Activated T-helper 2 cell treated with anti-CD3 and anti-CD28 coated beads, Interferon-gamma antibody, Interleukin-2, Interleukin-4, amounts not matched to agents 10 μg/mL and 5 μg/mL and 100 μg/mL, durations not matched to agents 14 hours and 24 hours and 36 hours (primary cell): ENCODE results near the gene PRLH. TPM values are rescaled to one million over a fixed set of nuclear protein-coding genes. Genes with fewer than 3 reads are reported as not detected.
"Not testable (repeated sequence)": the region's sequence is repeated elsewhere in the genome, so short reads cannot be mapped to it uniquely, and the experiment has no call there.

Source experiments
- DNase-seq: peaks from one replicate; pipeline ENCODE4 v3.0.0; 2021; ENCODE audit warnings: low spot score
- H3K27ac Mint-ChIP-seq: one replicate; pipeline ENCODE4 v1.8.0; 2021; ENCODE audit warnings: mixed read lengths
- H3K27me3 Mint-ChIP-seq: one replicate; pipeline ENCODE4 v1.8.0; 2021; ENCODE audit warnings: low read depth, mixed read lengths
- H3K36me3 Mint-ChIP-seq: one replicate; pipeline ENCODE4 v1.8.0; 2021; ENCODE audit warnings: low read depth, mixed read lengths
- H3K4me1 Mint-ChIP-seq: one replicate; pipeline ENCODE4 v1.8.0; 2021; ENCODE audit warnings: low read depth, mixed read lengths
- H3K4me3 Mint-ChIP-seq: one replicate; pipeline ENCODE4 v1.8.0; 2021; ENCODE audit warnings: low read depth, mild to moderate bottlenecking, moderate library complexity, mixed read lengths
- H3K9me3 Mint-ChIP-seq: one replicate; pipeline ENCODE4 v1.8.0; 2021; ENCODE audit warnings: mixed read lengths
- intact Hi-C: fragments of 100-400 bp; cut with micrococcal nuclease; formaldehyde crosslinking; loops from one replicate; pipeline ENCODE4 v1.15.1; 2023
- total RNA-seq: library from RNA; stranded (reverse); gene quantifications from 2 replicates; pipeline ENCODE4 v1.2.3, GENCODE V29; 2022

PRLH gene
- total RNA-seq, 1 donor from 2014 or later: not detected

DNA sequence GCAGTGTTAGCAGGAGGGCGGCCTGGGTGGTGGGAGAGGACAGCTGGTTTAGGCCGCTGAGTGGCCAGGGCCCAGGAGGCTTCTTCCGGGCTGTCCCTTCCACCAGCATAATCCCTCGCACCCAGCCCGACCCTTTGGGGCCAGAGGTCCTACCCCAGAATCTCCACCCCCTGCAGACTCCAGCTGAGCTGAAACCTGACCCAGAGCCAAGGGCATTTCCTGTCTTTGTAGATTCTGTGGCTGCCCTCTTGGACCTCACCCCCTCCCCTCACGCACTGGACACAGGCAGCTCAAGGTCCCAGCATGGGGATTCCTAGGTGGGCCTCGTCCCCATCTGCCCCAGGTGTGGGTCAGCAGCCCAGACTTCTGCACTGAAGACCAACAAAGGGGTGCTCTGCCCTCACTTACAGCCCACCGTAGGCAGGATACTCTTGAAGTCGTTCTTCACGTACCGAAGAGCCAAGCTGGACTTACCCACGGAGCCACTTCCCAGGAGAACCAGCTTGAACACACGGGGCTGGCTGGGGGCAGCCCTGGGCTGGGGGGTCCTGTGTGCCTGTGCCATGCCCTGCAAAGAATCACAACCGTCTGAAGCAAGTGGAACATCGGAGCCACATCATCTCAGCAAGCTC is 19.3 kb downstream of the PRLH start:
- peaks cover 20% of the 10 kb centered on the region for H3K27me3 Mint-ChIP-seq
- no peaks in the 10 kb centered on the region for H3K36me3 Mint-ChIP-seq
- no peak overlapping the region for H3K4me3 Mint-ChIP-seq
- H3K4me1 Mint-ChIP-seq: no peaks in the 10 kb centered on the region
- intact Hi-C loops: no loop called here
- no peaks in the 10 kb centered on the region for H3K9me3 Mint-ChIP-seq
- no peak for DNase-seq
- H3K27ac Mint-ChIP-seq: no peak overlapping the region

- Mint-ChIP-seq H3K9me3 (no peaks in the 10 kb centered on the region), H3K27ac (no peak overlapping the region), H3K36me3 (no peaks in the 10 kb centered on the region), H3K4me3 (no peak overlapping the region), H3K27me3 (peaks cover 20% of the 10 kb centered on the region), H3K4me1 (peaks cover 5% of the 10 kb centered on the region)
- no peak for DNase-seq
- intact Hi-C loops: no loop called here
Measured at GRCh38 chr2:237588044-237588696, 21.8 kb downstream of the PRLH start.

DNA sequence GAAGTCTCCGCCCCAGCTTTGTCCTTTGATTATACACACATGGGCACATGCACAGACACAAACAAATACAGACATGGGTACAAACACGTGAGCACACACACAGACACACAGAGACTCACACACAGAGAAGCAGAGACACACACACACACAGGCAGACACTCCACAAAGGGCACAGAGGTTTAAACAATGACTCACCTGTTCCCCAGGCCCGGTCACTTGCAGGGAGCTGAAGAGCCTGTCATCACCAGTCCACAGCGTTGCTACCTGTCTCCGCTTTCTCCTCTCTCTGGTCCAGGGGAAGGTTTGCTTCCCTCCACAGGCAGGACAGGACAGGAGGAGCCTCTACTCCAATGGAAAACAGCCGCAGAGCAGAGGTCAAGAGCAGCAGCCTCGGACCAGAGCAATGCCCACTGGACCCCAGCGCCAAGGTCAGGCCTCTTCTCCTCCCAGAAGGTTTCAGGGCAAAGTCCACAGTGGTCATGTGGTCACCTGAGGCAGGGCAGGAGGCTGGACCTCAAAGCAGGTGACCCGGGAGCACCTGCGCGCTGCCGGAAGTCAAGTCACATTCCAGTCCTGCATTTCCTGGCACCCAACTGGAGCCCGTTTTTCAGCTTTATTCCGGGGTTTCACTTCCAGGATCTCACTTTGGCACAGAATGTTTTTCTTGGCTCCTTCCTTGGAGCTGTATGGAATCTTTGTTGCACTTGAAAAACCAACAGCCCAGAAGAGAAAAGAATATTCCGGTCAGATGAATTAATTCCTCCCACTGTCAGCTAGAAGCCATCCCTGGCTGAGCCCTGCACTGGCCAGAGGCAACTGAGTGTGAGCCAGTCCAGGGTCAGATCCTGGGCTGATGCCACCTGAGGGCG is 24.1 kb downstream of the PRLH start, which contains the start of gene RAB17:
TSS of gene RAB17 (minus strand) at position 463 of the 869 bp plus-strand sequence. CDS start 4,580 bp downstream, outside the sequence.
- no peak for DNase-seq
- intact Hi-C loops: no loop called here
- no peak within 1 kb of the TSS for H3K4me3 Mint-ChIP-seq
- no peaks in the 10 kb centered on the region for H3K36me3 Mint-ChIP-seq
- peaks cover 5% of the 10 kb centered on the region for H3K4me1 Mint-ChIP-seq
- no peak within 1 kb of the TSS for H3K27ac Mint-ChIP-seq
- no peaks in the 10 kb centered on the region for H3K9me3 Mint-ChIP-seq
- H3K27me3 Mint-ChIP-seq: peaks cover 20% of the 10 kb centered on the region

DNA sequence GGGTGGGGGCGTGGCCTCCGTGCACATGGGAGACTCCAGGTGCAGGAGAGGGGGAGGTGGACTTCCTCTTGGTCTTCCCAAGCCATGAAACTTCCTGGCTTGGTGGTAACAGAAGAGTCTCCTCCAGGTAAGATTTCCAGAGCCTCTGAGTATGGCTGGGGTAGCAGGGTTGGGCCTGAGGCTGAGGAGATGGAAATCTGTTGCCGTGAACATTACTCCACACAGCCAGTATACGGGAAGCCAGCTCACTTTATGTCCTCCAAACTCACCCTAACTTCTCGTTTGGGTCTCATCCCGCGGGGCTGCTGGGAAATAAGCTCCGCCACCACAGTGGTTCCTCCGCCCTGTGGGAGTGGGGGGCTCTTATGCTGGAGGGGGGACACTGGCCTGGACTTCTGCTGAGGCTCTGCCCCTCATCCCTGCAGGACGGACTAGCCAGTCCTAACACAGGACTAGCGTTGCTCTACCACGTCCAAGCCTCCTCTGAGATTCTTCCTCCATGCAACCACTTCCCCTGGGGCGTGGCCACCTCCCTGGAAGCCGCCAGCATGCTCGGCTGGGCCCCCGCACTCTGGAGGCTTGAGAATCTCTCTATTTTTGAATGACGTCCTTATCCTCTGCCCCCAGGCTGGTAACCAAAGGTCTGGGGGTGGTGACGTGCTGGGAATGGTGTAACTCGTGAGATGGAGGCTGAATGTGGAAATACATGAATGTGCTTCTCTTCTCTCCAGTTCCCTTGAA is 24.9 kb downstream of the PRLH start:
- DNase-seq: no peak
- Mint-ChIP-seq H3K27me3 (peaks cover 20% of the 10 kb centered on the region), H3K9me3 (no peaks in the 10 kb centered on the region), H3K36me3 (no peaks in the 10 kb centered on the region), H3K4me1 (peaks cover 5% of the 10 kb centered on the region), H3K4me3 (no peak overlapping the region), H3K27ac (no peak overlapping the region)
- intact Hi-C loops: no loop called here

- intact Hi-C loops: no loop called here
- H3K4me1 Mint-ChIP-seq: peaks cover 5% of the 10 kb centered on the region
- H3K27me3 Mint-ChIP-seq: peaks cover 10% of the 10 kb centered on the region
- no peak overlapping the region for H3K4me3 Mint-ChIP-seq
- no peaks in the 10 kb centered on the region for H3K36me3 Mint-ChIP-seq
- H3K27ac Mint-ChIP-seq: no peak overlapping the region
- no peak for DNase-seq
- H3K9me3 Mint-ChIP-seq: no peaks in the 10 kb centered on the region
Measured at GRCh38 chr2:237592425-237592980, 26.1 kb downstream of the PRLH start.

DNA sequence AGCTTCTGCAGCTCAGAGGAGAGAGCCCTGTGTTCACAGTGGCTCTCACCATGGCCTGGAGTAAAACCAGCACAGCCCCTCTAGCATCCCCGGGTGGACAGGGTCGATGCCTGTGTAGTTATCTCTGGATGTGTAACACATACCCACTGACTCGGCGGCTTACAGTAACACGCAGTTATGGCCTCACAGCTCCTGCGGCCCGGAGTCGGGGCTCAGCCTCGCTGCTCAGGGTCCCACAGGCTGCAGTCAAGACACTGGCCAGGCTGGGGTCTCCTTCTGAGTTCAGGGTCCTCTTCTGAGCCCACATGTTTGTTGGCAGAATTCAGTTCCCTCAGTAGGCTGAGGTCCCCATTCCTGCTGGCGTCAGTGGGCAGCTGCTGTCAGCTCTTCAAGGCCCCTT is 26.7 kb downstream of the PRLH start:
- H3K4me1 Mint-ChIP-seq: peaks cover 5% of the 10 kb centered on the region
- H3K27ac Mint-ChIP-seq: no peak overlapping the region
- DNase-seq: no peak
- no peaks in the 10 kb centered on the region for H3K9me3 Mint-ChIP-seq
- no peak overlapping the region for H3K4me3 Mint-ChIP-seq
- intact Hi-C loops: no loop called here
- peaks cover 8% of the 10 kb centered on the region for H3K27me3 Mint-ChIP-seq
- H3K36me3 Mint-ChIP-seq: no peaks in the 10 kb centered on the region

DNA sequence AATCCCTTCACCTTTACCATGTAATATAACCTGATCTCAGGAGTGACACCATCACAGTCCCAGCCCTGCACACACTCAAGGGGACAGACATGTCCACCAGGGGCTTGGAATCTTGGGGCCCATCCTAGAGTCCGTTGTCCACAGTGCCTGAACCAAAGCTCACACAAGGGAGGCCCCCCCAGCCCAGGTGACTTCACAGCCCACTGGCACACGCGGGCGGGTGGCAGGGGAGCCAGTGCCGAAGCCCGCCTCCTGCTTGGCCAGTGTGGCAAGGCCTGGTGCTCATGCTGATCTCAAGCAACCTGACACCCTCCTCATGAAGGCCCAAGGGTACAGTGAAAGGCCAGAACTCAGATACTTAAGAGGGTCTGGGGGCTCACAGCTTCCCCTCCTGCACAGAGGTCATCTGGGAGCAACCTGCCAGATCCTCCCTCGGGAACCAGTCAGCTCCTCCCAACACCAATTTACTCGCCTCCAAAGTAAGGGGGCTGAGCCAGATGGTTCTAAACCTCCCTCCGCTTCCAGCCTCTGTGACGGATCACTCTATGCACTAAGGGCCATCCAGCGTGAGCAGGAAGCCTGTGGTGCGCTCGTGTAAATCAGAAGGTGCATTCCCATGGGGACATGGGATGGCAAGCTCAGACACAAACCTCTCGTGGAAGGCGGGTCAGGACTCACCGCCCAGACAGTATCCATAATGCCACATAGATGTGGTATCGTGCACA is 27.4 kb downstream of the PRLH start:
- Mint-ChIP-seq H3K36me3 (no peaks in the 10 kb centered on the region), H3K27ac (no peak overlapping the region), H3K4me3 (no peak overlapping the region), H3K27me3 (peaks cover 4% of the 10 kb centered on the region), H3K4me1 (peaks cover 5% of the 10 kb centered on the region), H3K9me3 (no peaks in the 10 kb centered on the region)
- intact Hi-C loops: no loop called here
- DNase-seq: no peak

DNA sequence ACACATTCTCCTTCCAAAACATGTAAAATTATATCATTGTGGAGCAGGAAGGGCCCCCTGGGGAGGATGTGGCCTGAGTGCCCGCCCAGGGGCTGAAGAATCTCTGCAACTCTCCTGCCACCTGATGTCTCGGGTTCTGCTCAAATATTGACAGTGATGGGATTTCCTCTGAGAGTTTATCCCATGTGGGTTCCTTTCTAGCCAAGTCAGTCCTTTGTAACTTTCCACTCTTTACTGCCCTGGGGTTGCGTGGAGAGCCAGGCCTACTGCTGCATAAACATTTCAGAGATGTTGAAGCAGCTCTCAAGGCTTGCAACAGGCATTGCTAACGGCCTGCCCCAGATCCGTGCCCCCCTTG is 28.1 kb downstream of the PRLH start:
- H3K27ac Mint-ChIP-seq: no peak overlapping the region
- intact Hi-C loops: no loop called here
- no peak for DNase-seq

DNA sequence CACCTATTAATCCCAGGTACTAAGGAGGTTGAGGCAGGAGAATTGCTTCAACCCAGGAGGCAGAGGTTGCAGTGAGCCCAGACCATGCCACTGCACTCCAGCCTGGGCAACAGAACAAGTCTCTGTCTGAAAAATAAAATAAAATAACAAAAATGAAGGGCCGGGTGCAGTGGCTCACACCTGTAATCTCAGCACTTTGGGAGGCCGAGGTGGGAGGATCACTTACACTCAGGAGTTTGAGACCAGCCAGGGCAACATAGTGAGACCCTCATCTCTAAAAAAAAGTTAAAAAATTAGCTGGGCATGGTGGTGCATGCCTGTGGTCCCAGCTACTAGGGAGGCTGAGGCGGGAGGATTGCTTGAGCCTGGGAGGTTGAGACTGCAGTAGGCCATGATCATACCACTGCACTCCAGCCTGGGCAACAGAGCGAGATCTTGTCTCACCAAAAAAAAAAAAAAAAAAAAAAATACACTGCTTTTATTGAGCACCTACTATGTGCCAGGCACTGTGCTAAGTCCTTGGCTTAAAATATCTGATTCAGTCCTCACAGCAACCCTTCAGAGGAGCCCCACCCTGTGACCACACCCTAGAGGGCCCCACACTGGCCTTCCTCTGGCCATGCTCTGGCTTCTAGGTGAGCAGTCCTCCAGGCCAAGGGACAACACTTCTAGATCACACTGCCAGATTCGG is 29.6 kb downstream of the PRLH start:
- intact Hi-C loops, H3K4me1 Mint-ChIP-seq, DNase-seq, H3K36me3 Mint-ChIP-seq, H3K27ac Mint-ChIP-seq, H3K9me3 Mint-ChIP-seq, H3K27me3 Mint-ChIP-seq, H3K4me3 Mint-ChIP-seq: not testable (repeated sequence)

More for the DNA sequence above, 28.1 kb downstream of the PRLH start:
- Mint-ChIP-seq H3K9me3 (no peaks in the 10 kb centered on the region), H3K27me3 (peaks cover 2% of the 10 kb centered on the region), H3K36me3 (no peaks in the 10 kb centered on the region), H3K4me1 (peaks cover 5% of the 10 kb centered on the region), H3K4me3 (no peak overlapping the region)

DNA sequence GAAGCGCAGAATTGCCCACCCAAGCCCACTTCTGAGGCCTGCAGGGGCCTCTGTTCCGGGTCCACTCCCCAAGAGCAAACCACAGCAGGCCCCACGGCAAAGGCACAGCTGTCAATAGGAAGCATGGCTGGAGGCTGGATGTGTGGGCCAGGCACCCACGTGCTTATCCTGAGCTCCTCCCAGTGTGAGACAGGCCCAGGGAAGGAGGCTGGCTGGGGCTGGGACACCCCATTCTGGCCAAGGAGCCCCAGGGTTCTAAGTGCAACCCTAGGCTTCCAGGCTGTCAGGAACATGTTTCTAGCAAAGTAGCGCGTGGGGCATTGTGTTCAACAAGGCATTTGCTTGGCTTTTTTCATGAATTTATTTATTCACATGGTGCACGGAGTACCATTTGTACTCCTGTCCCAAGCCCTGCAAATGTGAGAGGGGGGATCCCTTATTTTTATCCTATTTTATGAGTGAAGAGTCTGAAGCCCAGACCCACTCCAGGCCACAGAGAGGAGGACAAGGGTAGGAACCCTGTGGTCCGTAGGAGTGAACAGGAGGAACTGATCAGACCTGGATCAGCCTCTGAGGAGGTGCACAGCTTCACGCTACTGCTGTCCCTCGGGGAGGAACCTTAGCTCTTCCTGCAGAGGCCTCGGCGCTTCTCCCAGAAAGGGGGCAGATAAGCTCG is 30.3 kb downstream of the PRLH start:
- DNase-seq: no peak
- Mint-ChIP-seq H3K27me3 (no peaks in the 10 kb centered on the region), H3K27ac (no peak overlapping the region), H3K4me3 (no peak overlapping the region), H3K9me3 (no peaks in the 10 kb centered on the region), H3K4me1 (peaks cover under 1% of the 10 kb centered on the region), H3K36me3 (no peaks in the 10 kb centered on the region)
- intact Hi-C loops: no loop called here
